Fibroblast of skin of right quadriceps (primary cell): ENCODE results near the gene EME1.

Experiments used
- DNase-seq: peaks from one replicate; pipeline ENCODE4 v3.0.0-alpha.2; 2013

The EME1 gene

GRCh38 chr17:50364061-50364458 is 9.0 kb upstream of the EME1 start:
- no peak for DNase-seq

- DNase-seq, result peak; percentile 40
These were observed 8.3 kb upstream of the EME1 start for GRCh38 chr17:50364715-50365114.

- DNase-seq, result no peak
These were observed 7.9 kb upstream of the EME1 start for GRCh38 chr17:50365165-50365564.

- DNase-seq, result no peak
These were observed 7.2 kb upstream of the EME1 start for GRCh38 chr17:50365649-50366393.

GRCh38 chr17:50367401-50367800 is 5.6 kb upstream of the EME1 start:
- DNase-seq, result no peak

- DNase-seq, result no peak
These were observed 3.0 kb upstream of the EME1 start for GRCh38 chr17:50370052-50370451.

GRCh38 chr17:50371526-50371925 is 1.5 kb upstream of the EME1 start:
- DNase-seq, result no peak

GRCh38 chr17:50372222-50372757 is 739 bp upstream of the EME1 start:
- DNase-seq, result no peak

GRCh38 chr17:50373705-50374104 is 676 bp downstream of the EME1 start:
- no peak for DNase-seq

GRCh38 chr17:50375858-50376538 is 3.0 kb downstream of the EME1 start:
- no peak for DNase-seq

GRCh38 chr17:50379351-50380132 is 6.5 kb downstream of the EME1 start:
- DNase-seq, result no peak

- no peak for DNase-seq
These were observed 7.6 kb downstream of the EME1 start for GRCh38 chr17:50380369-50381259.

GRCh38 chr17:50381260-50381815 is 8.3 kb downstream of the EME1 start:
- no peak for DNase-seq

- DNase-seq, result no peak
These were observed 8.9 kb downstream of the EME1 start for GRCh38 chr17:50381920-50382319.

- DNase-seq, result no peak
These were observed 9.9 kb downstream of the EME1 start for GRCh38 chr17:50382931-50383330.

- no peak for DNase-seq
These were observed 13.5 kb downstream of the EME1 start for GRCh38 chr17:50386510-50386909.

- DNase-seq, result no peak
These were observed 15.7 kb downstream of the EME1 start for GRCh38 chr17:50388728-50389127.

- no peak for DNase-seq
These were observed 16.5 kb downstream of the EME1 start for GRCh38 chr17:50389534-50389933.

- DNase-seq, result no peak
These were observed 19.6 kb downstream of the EME1 start for GRCh38 chr17:50392621-50393020.

GRCh38 chr17:50393700-50394099 is 20.7 kb downstream of the EME1 start:
- DNase-seq, result no peak

- DNase-seq, result no peak
These were observed 21.7 kb downstream of the EME1 start for GRCh38 chr17:50394711-50395110.
